ENCODE measurements around the gene PHF21B.

- TF ChIP-seq, protein P1, sequence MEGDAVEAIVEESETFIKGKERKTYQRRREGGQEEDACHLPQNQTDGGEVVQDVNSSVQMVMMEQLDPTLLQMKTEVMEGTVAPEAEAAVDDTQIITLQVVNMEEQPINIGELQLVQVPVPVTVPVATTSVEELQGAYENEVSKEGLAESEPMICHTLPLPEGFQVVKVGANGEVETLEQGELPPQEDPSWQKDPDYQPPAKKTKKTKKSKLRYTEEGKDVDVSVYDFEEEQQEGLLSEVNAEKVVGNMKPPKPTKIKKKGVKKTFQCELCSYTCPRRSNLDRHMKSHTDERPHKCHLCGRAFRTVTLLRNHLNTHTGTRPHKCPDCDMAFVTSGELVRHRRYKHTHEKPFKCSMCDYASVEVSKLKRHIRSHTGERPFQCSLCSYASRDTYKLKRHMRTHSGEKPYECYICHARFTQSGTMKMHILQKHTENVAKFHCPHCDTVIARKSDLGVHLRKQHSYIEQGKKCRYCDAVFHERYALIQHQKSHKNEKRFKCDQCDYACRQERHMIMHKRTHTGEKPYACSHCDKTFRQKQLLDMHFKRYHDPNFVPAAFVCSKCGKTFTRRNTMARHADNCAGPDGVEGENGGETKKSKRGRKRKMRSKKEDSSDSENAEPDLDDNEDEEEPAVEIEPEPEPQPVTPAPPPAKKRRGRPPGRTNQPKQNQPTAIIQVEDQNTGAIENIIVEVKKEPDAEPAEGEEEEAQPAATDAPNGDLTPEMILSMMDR (IDR thresholded peaks at IDR 0.05), result no peak
- TF ChIP-seq POLR2A (IDR thresholded peaks at IDR 0.05), result no peak
Observed at GRCh38 chr22:44848296-44848741, 161.5 kb downstream of the PHF21B start.
